GM13977 (cell line): ENCODE measurements around the gene DVL1.
"Not testable (repeated sequence)": the region's sequence is repeated elsewhere in the genome, so short reads cannot be mapped to it uniquely, and the experiment has no call there.

ENCODE experiments used
- DNase-seq: peaks from one replicate; pipeline ENCODE4 v3.0.0; 2012; ENCODE audit warnings: low spot score
- CTCF ChIP-seq: IDR thresholded peaks from 2 replicates; pipeline ENCODE4 v1.5.1; 2012; ENCODE audit warnings: mild to moderate bottlenecking, control low read depth; ENCODE audit not compliant: insufficient read depth; ENCODE audit errors: extremely low read depth, missing control alignments
- in situ Hi-C: fragments of 300-500 bp; cut with MboI; formaldehyde crosslinking; loops from one replicate; pipeline ENCODE4 v1.12.0; 2022; ENCODE audit warnings: low sequenced_read_pairs, low pct_unique_long_range_greater_than_20kb, mixed read lengths, inconsistent platforms; ENCODE audit not compliant: unreplicated experiment

Gene DVL1

GRCh38 chr1:1393014-1393413 lies 43.8 kb upstream of the DVL1 start:
- no peak for TF ChIP-seq CTCF
- no peak for DNase-seq
- in situ Hi-C loops, result no loop called here

- in situ Hi-C loops, result no loop called here
- TF ChIP-seq CTCF, result no peak
- DNase-seq, result no peak
These were observed 42.0 kb upstream of the DVL1 start for GRCh38 chr1:1391225-1391624.

GRCh38 chr1:1390675-1391074 lies 41.5 kb upstream of the DVL1 start:
- no peak for TF ChIP-seq CTCF
- no peak for DNase-seq
- in situ Hi-C loops, result no loop called here

- no peak for TF ChIP-seq CTCF
- in situ Hi-C loops, result no loop called here
- DNase-seq, result no peak
These were observed 38.9 kb upstream of the DVL1 start for GRCh38 chr1:1388078-1388472.

GRCh38 chr1:1387098-1388077 lies 38.2 kb upstream of the DVL1 start:
- in situ Hi-C loops, result no loop called here
- no peak for DNase-seq
- no peak for TF ChIP-seq CTCF

- no peak for DNase-seq
- TF ChIP-seq CTCF, result no peak
- in situ Hi-C loops, result no loop called here
These were observed 36.7 kb upstream of the DVL1 start for GRCh38 chr1:1385931-1386330.

- DNase-seq, in situ Hi-C loops: not testable (repeated sequence)
These were observed 36.1 kb upstream of the DVL1 start for GRCh38 chr1:1385339-1385738.
